ENCODE results near the gene FOXK2.

The FOXK2 gene

DNA sequence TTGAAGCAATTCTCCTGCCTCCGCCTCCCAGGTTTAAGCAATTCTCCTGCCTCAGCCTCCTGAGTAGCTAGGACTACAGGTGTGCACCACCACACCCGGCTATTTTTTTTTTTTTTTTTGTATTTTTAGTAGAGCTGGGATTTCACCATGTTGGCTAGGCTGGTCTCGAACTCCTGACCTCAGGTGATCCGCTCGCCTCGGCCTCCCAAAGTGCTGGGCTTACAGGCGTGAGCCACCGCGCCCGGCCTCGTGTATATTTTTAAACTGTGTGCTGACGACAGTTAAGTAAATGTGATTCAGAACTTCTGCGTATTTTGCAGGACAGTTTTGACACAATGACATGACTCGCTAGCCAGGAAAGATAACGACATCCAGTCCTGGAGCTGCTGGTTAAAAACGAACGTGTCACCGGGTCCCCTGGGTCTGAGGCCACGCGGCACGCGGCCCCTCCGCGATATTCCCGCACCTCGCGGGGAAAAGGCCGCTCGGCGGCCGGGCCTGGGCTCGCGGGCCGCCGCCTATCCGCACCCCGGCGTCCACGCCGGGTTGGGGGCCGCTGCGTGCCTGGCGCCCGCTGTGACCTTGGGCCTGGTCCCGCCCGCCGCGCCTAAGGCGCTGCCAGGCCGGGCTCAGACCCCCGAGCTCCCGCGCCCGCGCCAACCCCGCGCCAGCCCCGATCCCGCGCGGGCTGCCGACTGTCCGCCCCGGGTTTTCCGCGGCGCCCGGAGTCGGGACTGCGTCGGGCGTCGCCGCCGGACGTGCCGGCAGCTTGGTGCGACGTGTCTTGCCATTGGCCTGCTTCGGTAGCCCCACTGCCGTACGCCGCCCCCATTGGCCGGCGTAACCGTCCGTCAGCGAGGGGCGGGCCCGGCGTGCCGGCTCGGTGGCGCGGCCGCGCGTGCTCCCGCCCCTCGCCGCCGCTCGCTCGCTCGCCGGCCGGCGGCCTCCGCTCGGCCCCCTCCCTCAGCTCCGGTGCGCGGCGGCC lies at the start of gene FOXK2:
Gene FOXK2, plus strand, starts transcription at position 907 of the 985 bp plus-strand sequence. CDS start 157 bp downstream, outside the sequence.
- peak; percentile 79 for DNase-seq (ENCODE audit: low read depth)

DNA sequence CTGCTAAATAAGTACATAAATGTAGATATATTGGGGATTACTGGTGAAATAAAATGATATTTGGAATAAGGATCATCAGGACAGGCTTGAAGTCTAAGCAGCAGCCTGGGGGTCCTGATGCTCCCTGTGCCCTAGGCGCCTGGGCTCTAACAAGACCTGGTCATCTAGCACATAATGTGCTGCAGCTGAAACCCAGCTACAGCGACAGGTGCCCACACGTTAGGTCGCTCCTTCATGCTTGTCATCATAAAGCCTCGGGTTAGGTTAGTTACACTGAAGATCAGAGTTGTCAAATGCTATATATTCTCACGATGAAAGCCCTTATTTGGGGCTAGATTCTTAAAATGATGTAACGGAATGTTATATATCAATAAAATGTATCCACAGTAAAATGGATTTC lies 49.5 kb upstream of the FOXK2 start:
- DNase-seq (ENCODE audit: low read depth): no peak

DNA sequence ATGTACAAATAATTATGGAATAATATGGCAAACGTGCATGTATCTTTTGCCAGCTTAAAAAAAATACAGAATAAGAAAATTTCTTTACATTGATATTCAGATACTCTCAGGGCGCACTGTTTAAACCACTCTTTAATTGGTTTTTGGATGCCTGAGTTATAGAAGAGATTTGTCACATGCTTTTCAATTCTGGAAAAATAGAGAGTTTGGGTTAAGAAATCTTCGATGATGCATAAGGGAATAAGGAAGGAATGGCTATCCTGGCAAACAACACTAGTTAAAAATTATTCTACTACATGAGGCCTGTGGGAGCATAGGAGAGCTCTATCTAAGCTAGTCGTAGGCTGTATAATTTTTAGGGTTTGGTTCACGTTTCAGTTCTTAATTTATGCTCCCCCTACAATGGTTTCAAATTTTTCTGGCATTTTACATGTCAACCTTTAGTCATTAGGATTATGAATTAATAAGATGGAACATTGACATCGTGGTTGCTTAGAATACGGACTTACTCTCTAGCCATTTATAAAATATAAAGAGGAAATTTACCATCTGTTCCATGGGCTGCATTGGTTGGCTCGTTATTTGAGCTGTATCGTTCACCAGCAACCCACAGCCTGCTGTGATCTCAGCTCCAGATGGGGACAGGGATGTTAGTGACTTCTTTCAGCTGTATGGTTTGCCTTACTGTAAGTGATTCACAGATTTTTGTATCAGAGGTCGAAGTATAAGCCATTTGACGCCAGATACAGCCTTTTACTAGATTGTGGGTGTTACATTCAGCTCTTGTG lies 45.1 kb upstream of the FOXK2 start:
- no peak for DNase-seq (ENCODE audit: low read depth)

DNA sequence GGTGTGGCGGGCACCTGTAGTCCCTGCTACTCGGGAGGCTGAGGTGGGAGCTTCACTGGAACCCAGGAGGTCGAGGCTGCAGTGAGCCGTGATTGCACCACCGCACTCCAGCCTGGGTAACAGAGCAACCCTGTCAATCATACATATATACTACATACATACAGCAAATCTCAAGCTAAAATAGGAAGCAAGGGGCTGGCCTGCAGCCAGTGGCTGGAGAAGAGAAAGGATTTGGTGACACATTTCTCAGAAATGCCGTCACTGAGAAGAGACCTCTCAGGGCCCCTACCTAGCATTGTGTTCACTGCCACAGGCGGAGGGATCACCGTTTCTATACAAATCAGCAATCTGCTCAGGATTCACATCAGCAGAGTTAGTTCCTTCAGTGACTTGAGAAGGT lies 44.1 kb upstream of the FOXK2 start:
- no peak for DNase-seq (ENCODE audit: low read depth)

DNA sequence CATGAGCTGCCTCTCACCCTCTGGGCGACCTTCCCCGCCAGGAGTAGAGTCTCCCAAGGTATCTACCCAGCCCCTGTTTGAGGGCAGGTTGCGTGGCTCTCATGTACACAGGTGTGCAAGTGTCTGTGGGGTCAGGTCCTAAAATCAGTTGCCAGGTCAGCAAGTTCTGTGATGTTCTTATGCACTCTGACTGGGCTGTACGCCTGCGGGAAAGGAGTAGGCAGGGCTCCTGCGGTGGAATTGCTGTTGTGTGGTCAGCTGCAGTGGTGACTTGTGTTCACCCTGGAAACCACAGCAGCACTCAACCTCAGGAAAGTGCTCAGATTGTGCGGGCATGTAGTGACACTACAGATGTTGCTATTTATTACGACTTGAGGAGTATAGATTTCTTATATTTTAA lies 41.6 kb upstream of the FOXK2 start:
- DNase-seq (ENCODE audit: low read depth): no peak

DNA sequence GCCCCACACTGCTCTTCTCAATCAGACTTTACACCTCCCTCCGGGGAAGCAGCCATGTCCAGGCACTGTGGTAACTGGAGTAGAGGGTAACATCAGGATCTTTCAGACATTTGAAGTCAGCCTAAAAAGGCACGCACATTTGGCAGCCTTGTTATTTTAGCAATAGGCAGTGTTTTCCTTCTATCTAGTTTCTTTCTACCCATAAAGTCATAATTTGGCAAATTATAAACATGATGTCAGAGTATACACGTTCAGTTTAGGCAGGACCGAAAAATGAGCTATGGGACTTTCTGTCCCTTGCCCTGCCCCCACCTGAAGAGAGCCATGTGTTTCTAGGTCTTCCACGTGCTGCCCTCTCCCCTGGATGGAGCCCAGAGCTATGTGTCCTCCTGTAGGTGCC lies 39.9 kb upstream of the FOXK2 start:
- no peak for DNase-seq (ENCODE audit: low read depth)

DNA sequence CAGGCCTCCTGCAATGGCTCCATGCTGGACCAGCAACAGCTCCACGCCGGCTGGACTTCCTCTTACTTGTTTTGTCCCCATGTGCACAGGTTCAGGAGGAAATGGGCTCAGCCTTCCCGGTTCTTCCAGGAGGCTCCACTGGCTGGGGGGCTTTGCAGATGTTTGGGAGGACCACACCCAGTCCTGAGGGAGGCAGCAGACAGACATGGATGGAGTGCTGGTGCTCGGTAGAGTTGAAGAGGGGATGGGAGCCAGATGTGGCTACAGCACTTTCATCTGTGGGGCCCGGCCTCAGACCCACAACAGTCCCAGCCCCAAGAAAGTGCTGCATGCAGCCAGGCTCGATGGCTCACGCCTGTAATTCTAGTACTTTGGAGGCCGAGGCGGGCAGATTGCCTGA lies 39.2 kb upstream of the FOXK2 start:
- no peak for DNase-seq (ENCODE audit: low read depth)

DNA sequence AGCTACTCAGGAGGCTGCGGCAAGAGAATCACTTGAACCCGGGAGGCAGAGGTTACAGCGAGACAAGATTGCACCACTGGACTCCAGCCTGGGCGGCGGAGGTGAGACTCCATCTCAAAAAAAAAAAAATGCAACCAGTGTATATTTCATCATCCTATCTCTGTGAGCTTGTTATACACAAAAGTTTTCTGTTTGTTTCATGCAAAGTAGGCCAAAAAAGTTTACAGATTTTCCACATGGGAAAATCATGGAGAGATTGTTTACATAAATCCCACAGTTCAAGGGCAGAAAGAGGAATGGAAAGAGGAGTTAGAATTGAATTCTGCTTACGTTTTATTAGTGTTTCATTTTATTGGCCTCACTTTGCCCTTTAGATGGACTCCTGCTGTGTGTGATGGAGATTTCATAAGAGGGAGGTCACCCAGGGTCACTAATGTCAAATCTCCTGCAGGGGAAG lies 36.3 kb upstream of the FOXK2 start:
- DNase-seq (ENCODE audit: low read depth): no peak

DNA sequence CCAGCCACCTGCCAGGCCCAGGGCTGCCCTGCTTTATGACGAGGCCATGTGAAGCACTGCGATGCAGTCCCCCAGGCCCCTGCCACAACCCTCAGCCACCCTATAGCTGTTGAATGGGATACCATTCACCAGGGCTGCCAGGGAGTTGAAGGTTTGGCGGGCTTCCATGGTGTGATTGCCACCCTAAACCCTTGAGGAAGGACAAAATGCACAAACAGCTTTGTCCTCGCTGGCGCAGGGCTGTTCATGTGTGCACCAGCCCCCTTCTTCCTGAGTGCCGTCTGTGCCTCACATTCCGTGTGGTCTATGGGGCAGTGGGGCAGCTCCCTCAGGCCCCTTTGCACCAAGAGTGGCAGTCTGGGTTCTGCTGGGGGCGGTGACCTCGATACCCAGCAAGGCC lies 35.7 kb upstream of the FOXK2 start:
- DNase-seq (ENCODE audit: low read depth): no peak

DNA sequence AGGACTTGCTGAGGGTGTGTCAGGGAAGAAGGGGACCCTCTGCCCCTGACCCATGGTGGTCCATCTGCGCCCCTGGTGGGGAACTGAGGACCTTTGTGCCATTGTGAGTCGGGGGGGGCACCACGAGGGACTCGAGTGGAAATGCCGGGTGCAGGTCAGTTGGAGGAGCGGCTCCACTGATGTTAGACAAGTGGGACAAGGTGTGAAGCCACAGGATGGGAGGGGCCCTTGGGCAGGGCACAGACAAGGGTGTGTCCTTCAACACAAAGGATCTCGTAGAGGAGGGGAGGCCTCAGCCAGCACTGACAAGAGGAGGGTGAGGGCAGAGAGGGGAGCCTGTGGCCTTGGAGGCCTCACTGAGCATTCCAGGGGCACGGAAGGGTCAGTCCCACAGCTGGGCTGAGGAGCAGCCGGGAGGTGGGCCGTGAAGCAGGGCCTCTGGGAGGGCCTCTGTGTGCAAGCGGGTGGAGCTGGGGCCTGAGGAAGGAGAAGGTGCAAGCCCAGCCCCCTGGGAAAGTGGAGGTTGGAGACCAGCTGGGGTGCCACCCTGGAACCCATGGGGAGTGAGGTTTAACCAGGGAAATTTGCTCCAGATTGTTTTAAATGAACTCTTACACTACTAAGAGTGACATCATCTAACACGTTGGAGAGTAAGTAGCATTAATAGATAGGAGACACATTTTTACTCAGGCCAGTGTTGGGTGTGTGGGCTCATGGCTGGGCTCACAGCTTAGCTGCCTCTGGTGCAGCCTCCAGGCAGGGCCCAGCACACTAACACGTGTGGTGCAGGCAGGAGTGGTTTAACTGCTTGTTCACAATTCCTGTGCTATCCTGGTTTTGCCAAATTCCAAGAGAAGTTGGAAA lies 33.1 kb upstream of the FOXK2 start:
- DNase-seq (ENCODE audit: low read depth): no peak

DNA sequence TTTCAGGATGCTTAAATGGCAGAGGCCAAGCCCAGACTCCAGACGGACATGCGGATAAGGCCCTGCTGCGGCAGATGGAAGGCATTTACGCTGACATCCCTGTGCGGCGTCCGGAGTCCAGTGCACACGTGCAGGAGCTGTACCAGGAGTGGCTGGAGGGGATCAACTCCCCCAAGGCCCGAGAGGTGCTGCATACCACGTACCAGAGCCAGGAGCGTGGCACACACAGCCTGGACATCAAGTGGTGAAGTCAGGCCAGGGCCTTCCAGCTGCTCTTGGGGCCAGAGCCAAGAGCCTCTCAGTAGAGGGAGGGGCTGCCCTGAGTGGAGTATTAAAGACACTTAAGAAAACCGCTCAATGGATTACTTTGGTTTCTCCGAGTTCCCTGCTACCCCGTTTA lies 31.6 kb upstream of the FOXK2 start:
- no peak for DNase-seq (ENCODE audit: low read depth)

DNA sequence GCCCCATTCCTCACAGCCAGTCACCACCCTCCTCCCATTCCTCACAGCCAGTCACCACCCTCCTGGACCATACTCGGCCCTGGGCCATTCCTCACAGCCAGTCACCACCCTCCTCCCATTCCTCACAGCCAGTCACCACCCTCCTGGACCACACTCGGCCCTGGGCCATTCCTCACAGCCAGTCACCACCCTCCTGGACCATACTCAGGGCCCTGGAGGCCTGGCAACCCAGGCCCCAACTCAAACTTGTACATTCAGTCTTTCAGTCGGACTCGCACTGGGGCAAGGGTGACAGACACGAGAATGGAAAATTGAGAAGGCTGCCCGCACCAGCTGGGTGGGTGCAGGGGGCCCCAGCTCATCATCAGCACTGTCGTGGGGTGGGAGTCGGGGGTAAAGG lies 30.4 kb upstream of the FOXK2 start:
- DNase-seq (ENCODE audit: low read depth): no peak

DNA sequence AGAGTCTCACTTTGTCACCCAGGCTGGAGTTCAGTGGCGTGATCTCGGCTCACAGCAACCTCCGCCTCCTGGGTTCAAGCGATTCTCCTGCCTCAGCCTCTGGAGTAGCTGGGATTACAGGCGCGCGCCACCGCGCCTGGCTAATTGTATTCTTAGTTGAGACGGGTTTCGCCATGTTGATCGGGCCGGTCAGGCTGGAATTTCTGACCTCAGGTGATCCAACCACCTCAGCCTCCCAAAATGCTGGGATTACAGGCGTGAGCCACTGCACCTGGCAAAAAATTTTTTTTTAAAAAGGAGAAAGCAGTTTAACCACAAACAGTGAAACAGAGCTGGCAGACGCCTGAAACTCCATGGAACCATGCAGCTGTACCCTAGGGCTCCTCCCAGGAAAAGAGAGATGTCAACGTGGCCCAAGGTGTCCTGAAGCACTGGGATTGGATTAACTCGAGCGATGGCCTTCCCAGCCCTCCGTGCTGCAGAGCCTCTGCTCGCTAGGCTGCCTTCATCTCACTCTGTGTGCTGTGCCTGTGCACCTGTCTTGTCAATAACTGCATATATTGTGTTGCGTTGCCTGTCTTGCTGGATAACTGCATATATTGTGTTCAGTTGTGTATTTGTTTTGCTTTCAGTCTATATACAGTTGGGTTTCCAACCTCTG lies 29.6 kb upstream of the FOXK2 start:
- DNase-seq (ENCODE audit: low read depth): no peak

DNA sequence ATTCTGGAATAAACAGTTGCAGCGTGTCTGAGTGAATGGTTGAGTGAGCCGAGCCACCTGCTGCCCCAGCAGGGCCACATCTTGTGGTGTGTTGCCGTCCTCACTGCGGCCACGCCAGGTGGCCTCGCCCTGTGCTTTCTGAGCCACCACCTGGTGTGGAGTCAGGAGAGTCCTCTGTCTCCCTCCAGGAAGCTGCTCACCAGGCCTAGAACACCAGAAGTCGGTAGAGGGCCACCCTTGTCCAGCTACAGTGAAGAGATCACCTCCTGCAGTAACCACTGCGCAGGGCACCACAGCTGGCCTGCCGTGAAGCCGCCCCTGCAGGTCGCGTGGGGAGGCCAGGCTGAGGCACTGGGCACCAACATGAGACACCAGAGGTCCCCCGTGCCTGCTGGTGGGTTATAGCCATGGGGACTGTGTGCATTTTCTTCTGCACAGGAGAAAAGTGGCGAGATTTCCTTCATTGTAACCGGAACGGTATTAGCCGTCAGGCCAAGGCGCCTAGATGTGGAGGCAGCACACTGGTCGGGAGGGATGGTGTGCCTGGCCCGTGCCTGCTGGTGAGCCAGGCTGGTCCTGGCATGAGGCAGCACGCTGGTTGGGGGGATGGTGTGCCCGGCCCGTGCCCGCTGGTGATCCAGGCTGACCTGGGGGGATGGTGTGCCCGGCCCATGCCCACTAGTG lies 28.9 kb upstream of the FOXK2 start:
- DNase-seq (ENCODE audit: low read depth): no peak

DNA sequence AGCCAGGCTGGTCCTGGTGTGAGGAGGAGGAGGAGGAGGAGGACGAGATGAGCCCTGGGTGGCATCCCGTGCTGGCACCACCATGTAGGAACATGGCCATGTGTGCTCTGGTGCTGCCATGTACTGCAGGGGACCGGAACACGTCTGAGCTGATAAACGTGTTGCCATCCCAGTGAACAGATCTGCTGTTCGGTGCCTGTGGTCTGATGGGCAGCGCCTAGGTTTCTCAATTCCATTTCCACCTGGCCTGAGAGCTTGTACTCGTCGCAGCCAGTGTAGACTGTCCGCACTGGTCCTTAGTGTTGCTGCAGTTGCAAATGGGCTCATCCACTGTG lies 28.4 kb upstream of the FOXK2 start:
- DNase-seq (ENCODE audit: low read depth): no peak

DNA sequence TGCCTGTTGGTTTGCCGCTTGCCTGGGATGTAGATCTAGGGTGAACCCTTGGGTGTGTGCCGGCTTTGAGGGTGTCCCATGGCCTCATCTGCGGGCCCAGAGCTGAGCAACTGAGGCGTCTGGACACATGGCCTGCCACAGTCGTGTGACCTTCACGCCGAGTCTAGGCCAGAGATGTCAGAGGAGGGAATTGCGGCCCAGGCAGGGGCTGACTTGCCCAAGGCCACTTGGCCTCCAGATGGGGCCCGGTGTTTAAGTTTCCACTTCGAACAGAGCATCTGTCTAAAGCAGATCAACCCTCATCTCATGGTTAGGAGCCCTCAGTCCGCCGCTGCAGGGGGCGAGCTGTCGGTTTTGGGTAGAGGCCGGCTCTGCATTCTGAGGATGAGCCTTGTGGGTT lies 28.0 kb upstream of the FOXK2 start:
- no peak for DNase-seq (ENCODE audit: low read depth)

DNA sequence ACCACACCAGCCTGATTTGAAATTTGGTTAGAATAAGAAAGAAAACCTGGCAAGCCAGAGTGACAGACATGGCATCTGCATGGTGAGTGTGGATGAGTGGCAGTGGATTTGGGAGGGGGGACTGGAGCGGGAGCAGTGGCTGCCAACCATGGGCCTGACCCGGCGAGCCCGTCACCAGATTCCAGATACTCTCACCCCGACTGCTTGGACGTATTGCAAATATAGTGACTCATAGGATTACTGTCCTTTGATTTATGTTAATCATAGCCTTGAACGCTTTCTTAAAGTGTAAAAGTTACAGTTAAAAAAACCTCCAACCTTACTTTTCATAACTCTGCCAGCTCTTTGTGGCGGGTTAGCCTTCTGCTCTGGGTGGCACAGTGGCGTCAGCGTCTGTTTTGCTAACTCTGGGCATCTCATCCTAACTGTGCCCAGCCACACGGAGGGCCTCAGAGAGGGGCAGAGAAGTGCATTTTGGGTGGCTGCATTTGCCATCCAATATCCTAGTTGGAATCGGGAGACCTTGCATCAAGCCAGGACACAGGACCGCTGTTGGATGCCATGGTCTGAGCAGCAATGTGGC lies 26.8 kb upstream of the FOXK2 start:
- no peak for DNase-seq (ENCODE audit: low read depth)

DNA sequence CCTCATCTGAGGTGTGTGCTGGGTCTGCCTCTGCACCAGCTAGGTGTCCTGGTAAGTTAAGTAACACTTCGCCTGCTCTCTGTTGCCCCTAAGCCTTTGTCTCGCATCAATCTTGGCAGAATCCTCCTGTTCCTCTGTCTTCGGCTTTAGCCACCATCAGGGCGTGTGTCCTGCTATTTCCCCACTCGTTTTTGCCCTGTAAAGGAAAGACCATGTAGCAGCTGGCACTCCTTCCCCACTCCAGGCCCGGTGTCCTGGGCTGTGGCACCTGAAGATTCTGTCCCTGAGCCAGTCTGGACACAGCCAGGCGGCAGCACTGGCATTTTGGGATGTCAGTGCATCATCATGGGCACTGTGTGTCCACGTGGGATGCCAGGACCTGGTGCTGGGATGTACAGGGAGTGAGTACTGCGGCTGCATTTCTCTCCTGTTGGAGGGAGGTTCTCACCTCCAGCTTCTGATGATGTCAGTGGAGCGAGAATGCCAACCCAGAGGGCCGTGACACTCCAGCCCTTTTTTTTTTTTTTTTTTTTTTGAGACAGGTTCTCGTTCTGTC lies 26.2 kb upstream of the FOXK2 start:
- DNase-seq (ENCODE audit: low read depth): no peak

DNA sequence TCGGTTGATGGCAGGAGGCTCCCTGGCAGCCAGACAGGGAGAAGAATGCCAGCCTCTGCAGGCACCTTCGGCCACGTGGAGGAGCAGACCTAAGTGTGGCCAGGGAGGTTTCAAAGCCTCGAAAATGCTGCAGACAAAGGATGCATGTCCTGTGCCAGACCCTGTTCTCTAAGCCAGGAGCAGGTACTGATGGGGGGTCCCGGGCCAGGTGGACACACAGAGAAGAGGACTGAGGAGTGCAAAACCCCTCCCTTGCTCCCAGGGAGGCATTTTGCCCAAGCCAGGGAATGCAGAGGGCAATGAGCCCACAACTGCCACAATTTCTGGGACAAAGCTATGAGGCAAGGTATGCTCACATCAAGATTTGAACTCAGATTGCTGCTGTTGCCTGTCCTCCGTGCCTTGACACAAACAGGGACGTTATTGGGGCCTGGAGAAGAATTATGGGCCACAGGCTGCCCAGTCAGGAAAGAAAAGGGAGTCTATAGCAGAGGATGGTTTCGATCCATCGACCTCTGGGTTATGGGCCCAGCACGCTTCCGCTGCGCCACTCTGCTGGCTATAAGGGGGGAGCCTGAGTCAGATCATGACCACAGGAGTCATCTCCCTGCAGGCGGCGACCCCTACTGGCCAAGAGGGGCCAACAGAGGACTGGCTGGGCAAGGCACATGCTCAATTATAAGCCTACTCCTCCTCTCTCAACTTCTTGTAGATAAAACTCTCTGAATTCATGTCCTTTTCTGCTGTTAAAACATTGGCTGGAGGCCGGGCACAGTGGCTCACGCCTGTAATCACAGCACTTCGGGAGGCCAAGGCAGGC lies 25.1 kb upstream of the FOXK2 start:
- peak; percentile 73 for DNase-seq (ENCODE audit: low read depth)

Data from stimulated activated CD8-positive, alpha-beta memory T cell treated with anti-CD3 and anti-CD28 coated beads, Interleukin-12 subunit alpha, Interleukin-12 subunit beta, amount 100 ng/mL, for 1 hour (primary cell).